ENCODE results near the gene GPC6.

The GPC6 gene

DNA sequence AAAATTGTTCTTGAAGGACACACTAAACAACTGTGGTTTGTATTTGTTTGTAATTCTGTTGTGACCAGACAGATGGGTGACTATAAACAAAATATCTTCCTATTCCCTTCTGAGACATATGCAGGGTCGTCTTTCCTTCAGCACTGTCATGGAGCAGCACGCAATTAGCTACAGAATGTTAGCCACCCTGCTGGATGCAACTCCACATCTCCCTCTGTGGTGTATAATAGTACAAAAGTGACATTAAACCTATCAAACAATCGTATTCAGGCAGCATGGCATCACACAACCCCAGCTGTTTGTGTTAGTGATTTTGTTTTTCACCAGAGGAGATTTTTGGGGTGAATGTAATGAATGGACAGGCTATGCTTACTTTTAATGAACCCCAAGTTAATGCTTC, 146.2 kb downstream of the GPC6 start:
- TF ChIP-seq GABPA (IDR thresholded peaks at IDR 0.05; ENCODE audit: low read depth) (no peak), POLR2AphosphoS5 (IDR thresholded peaks at IDR 0.05; ENCODE audit: low read depth) (no peak), SPI1 (IDR thresholded peaks at IDR 0.05; ENCODE audit: borderline replicate concordance, low read depth) (no peak)
- TF ChIP-seq, protein P1, sequence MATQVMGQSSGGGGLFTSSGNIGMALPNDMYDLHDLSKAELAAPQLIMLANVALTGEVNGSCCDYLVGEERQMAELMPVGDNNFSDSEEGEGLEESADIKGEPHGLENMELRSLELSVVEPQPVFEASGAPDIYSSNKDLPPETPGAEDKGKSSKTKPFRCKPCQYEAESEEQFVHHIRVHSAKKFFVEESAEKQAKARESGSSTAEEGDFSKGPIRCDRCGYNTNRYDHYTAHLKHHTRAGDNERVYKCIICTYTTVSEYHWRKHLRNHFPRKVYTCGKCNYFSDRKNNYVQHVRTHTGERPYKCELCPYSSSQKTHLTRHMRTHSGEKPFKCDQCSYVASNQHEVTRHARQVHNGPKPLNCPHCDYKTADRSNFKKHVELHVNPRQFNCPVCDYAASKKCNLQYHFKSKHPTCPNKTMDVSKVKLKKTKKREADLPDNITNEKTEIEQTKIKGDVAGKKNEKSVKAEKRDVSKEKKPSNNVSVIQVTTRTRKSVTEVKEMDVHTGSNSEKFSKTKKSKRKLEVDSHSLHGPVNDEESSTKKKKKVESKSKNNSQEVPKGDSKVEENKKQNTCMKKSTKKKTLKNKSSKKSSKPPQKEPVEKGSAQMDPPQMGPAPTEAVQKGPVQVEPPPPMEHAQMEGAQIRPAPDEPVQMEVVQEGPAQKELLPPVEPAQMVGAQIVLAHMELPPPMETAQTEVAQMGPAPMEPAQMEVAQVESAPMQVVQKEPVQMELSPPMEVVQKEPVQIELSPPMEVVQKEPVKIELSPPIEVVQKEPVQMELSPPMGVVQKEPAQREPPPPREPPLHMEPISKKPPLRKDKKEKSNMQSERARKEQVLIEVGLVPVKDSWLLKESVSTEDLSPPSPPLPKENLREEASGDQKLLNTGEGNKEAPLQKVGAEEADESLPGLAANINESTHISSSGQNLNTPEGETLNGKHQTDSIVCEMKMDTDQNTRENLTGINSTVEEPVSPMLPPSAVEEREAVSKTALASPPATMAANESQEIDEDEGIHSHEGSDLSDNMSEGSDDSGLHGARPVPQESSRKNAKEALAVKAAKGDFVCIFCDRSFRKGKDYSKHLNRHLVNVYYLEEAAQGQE (IDR thresholded peaks at IDR 0.05; ENCODE audit: insufficient replicate concordance, low read depth), result no peak
- TF ChIP-seq, protein P2, sequence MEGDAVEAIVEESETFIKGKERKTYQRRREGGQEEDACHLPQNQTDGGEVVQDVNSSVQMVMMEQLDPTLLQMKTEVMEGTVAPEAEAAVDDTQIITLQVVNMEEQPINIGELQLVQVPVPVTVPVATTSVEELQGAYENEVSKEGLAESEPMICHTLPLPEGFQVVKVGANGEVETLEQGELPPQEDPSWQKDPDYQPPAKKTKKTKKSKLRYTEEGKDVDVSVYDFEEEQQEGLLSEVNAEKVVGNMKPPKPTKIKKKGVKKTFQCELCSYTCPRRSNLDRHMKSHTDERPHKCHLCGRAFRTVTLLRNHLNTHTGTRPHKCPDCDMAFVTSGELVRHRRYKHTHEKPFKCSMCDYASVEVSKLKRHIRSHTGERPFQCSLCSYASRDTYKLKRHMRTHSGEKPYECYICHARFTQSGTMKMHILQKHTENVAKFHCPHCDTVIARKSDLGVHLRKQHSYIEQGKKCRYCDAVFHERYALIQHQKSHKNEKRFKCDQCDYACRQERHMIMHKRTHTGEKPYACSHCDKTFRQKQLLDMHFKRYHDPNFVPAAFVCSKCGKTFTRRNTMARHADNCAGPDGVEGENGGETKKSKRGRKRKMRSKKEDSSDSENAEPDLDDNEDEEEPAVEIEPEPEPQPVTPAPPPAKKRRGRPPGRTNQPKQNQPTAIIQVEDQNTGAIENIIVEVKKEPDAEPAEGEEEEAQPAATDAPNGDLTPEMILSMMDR (IDR thresholded peaks at IDR 0.05; ENCODE audit: insufficient read depth, low read length), result no peak
- no peak overlapping the region for H3K4me3 ChIP-seq (replicated peaks; ENCODE audit: insufficient read depth, low read length)
- no peaks in the 10 kb centered on the region for H3K27me3 ChIP-seq (ENCODE audit: insufficient read depth, poor library complexity, severe bottlenecking)
- no peak for DNase-seq (ENCODE audit: low read depth in 1 of 2, low spot score in 1 of 2)
- H3K27ac ChIP-seq (replicated peaks), result no peak overlapping the region

DNA sequence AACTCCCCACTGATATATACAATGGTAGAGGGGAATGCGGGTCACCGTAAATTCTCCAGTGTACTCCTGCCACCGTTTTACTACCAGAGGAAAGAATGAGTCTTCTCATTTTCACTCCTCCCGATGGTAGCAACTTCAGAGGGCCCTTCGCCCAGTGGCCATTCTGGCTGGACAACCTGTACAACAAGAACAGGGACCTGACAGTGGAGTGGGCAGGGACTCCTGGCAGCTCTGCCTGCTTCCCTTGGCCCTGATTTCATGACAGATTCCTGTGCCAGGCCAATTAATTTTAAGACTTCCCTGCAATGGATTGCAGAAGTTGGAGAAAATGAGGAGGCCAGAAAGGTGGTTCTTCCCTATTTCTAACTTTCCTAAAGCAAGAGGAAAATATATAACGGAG, 148.9 kb downstream of the GPC6 start:
- TF ChIP-seq, protein P2 (IDR thresholded peaks at IDR 0.05; ENCODE audit: insufficient read depth, low read length), result no peak
- TF ChIP-seq POLR2AphosphoS5 (IDR thresholded peaks at IDR 0.05; ENCODE audit: low read depth), result no peak
- Histone ChIP-seq H3K27ac (replicated peaks) (no peak overlapping the region), H3K4me3 (replicated peaks; ENCODE audit: insufficient read depth, low read length) (no peak overlapping the region), H3K27me3 (ENCODE audit: insufficient read depth, poor library complexity, severe bottlenecking) (no peaks in the 10 kb centered on the region)
- DNase-seq (ENCODE audit: low read depth in 1 of 2, low spot score in 1 of 2), result no peak

DNA sequence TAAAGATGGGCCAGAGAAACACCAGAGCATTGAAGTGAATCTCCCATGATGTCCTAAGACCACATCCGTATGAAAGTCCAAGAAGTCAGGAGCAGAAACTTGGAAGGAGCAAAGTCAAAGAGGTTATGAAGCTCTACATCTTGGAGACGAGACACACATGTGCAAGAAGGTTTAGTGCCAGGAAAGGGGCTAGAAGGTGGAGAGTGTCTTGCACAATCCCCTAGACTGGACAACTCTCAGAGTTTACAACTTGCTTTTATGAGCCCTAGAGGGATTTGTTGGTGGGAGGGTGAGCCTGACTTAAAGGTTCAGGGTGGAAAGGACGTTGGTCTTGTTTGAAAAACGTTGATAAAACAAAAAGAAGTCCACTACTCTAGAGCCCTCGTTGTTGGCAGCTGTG, 150.6 kb downstream of the GPC6 start:
- DNase-seq (ENCODE audit: low read depth in 1 of 2, low spot score in 1 of 2), result no peak
- TF ChIP-seq, protein P1 (IDR thresholded peaks at IDR 0.05; ENCODE audit: insufficient replicate concordance, low read depth), result no peak
- TF ChIP-seq, protein P2 (IDR thresholded peaks at IDR 0.05; ENCODE audit: insufficient read depth, low read length), result no peak
- no peak for TF ChIP-seq GABPA (IDR thresholded peaks at IDR 0.05; ENCODE audit: low read depth)
- no peak for TF ChIP-seq SPI1 (IDR thresholded peaks at IDR 0.05; ENCODE audit: borderline replicate concordance, low read depth)
- TF ChIP-seq POLR2AphosphoS5 (IDR thresholded peaks at IDR 0.05; ENCODE audit: low read depth), result no peak
- no peak overlapping the region for H3K4me3 ChIP-seq (replicated peaks; ENCODE audit: insufficient read depth, low read length)
- H3K27me3 ChIP-seq (ENCODE audit: insufficient read depth, poor library complexity, severe bottlenecking), result no peaks in the 10 kb centered on the region
- no peak overlapping the region for H3K27ac ChIP-seq (replicated peaks)

DNA sequence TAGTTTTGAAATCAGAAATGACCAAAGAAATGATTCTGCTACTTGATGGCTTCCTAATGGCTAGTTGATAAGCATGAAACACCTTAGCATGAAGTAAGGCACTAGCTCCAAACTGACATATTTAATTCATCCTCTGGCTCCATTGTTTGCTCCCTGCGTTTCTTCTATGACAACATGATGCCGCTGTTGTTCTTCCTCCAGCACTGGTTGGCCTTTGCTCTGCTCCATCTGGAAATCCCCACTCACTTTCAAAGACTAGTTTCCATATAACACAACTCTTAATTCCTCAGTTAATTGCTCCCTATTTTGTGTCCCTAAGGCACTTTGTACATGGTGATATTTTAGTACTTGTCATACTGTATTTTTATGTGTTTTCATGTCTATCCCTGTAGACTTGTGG, 151.6 kb downstream of the GPC6 start:
- H3K4me3 ChIP-seq (replicated peaks; ENCODE audit: insufficient read depth, low read length), result no peak overlapping the region
- H3K27ac ChIP-seq (replicated peaks), result no peak overlapping the region
- no peak for DNase-seq (ENCODE audit: low read depth in 1 of 2, low spot score in 1 of 2)
- H3K27me3 ChIP-seq (ENCODE audit: insufficient read depth, poor library complexity, severe bottlenecking), result no peaks in the 10 kb centered on the region
- TF ChIP-seq SPI1 (IDR thresholded peaks at IDR 0.05; ENCODE audit: borderline replicate concordance, low read depth), result no peak

All from HL-60 (cell line).